ENCODE measurements around the gene PIF1. TPM values are rescaled to one million over a fixed set of nuclear protein-coding genes. Genes with fewer than 3 reads are reported as not detected.

PIF1 gene
- total and polyA plus RNA-seq, 2 of the 4 experiments (the other 2 are of a cell fraction) = 3.9 to 19.9 TPM

DNA sequence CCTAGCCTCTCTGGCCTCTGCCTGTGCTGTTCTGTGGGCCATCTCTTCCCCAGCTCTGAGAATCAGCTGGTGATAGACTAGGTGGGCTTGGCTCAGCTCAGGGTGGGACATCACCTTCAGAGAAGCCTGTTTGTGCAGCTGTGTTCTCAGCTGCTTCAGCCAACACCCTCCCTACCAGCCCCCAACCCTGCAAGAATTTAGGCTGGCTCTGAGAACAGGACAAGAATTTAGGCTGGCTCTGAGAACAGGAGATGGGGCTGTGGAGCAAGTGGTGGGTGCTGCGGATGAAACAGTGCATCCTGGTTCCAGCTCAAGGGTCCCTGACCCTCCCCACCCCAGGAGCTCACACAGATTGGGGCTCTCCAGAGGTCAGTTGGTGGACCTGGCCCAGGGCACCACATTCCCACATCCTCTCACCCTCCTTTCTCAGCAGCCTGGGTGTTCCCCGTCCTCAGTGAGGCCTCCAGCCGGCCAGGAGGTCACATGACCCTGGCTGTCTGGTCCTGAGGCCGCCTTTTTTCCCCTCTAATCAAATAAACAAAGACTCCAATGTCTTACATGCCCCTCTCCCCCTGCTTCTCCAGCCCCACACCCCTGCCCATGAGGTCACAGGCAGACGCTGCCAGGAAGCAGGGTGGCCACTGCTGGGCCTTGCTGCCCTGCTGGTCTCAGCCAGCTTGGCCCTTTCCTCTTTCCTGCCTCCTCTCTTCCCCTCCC is 31.1 kb upstream of the PIF1 start (continued):
- TF ChIP-seq, protein P1, sequence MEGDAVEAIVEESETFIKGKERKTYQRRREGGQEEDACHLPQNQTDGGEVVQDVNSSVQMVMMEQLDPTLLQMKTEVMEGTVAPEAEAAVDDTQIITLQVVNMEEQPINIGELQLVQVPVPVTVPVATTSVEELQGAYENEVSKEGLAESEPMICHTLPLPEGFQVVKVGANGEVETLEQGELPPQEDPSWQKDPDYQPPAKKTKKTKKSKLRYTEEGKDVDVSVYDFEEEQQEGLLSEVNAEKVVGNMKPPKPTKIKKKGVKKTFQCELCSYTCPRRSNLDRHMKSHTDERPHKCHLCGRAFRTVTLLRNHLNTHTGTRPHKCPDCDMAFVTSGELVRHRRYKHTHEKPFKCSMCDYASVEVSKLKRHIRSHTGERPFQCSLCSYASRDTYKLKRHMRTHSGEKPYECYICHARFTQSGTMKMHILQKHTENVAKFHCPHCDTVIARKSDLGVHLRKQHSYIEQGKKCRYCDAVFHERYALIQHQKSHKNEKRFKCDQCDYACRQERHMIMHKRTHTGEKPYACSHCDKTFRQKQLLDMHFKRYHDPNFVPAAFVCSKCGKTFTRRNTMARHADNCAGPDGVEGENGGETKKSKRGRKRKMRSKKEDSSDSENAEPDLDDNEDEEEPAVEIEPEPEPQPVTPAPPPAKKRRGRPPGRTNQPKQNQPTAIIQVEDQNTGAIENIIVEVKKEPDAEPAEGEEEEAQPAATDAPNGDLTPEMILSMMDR (conservative IDR thresholded peaks at IDR 0.05; ENCODE audit: low read depth, low read length) = peak; percentile 24; the same call in 1 of the 2 replicates

Data from IMR-90 (cell line).